Suprapubic skin (tissue), 4 donors: ENCODE measurements around the gene TMEM260.

Experiments
- CTCF ChIP-seq, 2 donors: fragments of 200-600 bp in 1 of 2; fragments of 450-650 bp in 1 of 2; sonication (generic) in 1 of 2; IDR thresholded peaks; one replicate each; pipeline ENCODE4 v1.5.1; 2016 to 2019; ENCODE audit warnings: antibody characterized with exemption in 2 of 2, mild to moderate bottlenecking in 1 of 2, moderate library complexity in 1 of 2
- EP300 ChIP-seq: sonication (generic); formaldehyde crosslinking; IDR thresholded peaks from one replicate; pipeline ENCODE4 v1.6.1; 2017; ENCODE audit warnings: antibody characterized with exemption
- POLR2A ChIP-seq, 2 donors: fragments of 450-650 bp; IDR thresholded peaks; one replicate each; pipeline ENCODE4 v1.6.1; 2017; ENCODE audit warnings: antibody characterized with exemption in 2 of 2, mild to moderate bottlenecking in 2 of 2, moderate library complexity in 2 of 2
- POLR2AphosphoS5 ChIP-seq, 3 donors: sonication (generic); formaldehyde crosslinking; IDR thresholded peaks; one replicate each; pipeline ENCODE4 v1.6.1; 2017; ENCODE audit warnings: antibody characterized with exemption in 3 of 3

DNA sequence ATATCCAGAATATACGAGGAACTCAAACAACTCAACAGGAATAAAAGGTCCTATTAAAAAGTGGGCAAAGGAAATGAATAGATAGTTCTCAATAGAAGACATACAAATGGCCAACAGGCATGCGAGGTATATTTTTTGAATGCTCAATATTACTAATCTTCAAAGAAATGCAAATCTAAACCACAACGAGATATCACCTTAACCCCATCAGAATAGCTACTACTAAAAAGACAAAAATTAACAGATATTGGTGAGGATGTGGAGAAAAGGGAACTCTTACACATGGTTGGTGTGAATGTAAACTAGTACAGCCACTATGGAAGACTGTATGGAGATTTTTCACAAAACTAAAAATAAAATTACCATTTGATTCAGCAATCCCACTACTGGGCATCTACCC, 99.2 kb downstream of the TMEM260 start:
- TF ChIP-seq CTCF (IDR thresholded peaks at IDR 0.05) (no peak), EP300 (no peak), POLR2A (IDR thresholded peaks at IDR 0.05) (no peak), POLR2AphosphoS5 (IDR thresholded peaks at IDR 0.05) (no peak)
